ENCODE measurements around the gene ALPL.

Gene ALPL

DNA sequence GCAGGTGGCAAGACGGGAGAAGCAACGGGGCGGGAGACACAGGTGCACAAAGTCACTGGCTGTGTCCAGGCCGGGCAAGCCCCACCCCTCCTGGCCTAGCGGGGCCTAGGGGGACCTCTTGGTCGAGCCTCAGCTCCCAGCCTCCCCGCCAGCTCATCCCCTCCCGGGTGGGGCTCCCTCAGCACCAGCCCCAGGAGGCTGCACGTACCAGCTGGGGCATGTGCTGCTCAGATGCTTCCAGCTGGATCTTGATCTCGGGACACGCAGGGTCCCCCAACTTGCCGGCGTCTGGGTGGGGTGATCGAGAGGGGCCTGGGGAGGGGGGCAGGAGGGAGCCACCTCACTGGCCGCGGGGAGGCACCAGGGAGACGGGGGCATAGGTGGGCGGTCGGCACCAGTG is 88.5 kb downstream of the ALPL start:
- peaks cover 0 to 5% of the 10 kb centered on the region in 2 donors for H3K36me3 ChIP-seq (ENCODE audit: control insufficient read depth in 2 of 2, insufficient read depth in 2 of 2, low read length in 2 of 2)
- no peaks in the 10 kb centered on the region for H3K4me1 ChIP-seq (ENCODE audit: control insufficient read depth in 2 of 2, insufficient read depth in 2 of 2, low read length in 2 of 2)
- H3K9ac ChIP-seq (ENCODE audit: low read depth in 1 of 2, low read length in 2 of 2): no peak overlapping the region
- no peaks in the 10 kb centered on the region for H3K9me3 ChIP-seq (ENCODE audit: control insufficient read depth in 2 of 2, low read length in 2 of 2)
- no peaks in the 10 kb centered on the region for H3K27me3 ChIP-seq (ENCODE audit: control insufficient read depth in 2 of 2, insufficient read depth in 2 of 2, low read length in 2 of 2)
- no peak overlapping the region for H3K4me3 ChIP-seq (ENCODE audit: low read length in 2 of 2)
- no peak overlapping the region for H3K27ac ChIP-seq (ENCODE audit: low read depth in 2 of 2, low read length in 2 of 2)

DNA sequence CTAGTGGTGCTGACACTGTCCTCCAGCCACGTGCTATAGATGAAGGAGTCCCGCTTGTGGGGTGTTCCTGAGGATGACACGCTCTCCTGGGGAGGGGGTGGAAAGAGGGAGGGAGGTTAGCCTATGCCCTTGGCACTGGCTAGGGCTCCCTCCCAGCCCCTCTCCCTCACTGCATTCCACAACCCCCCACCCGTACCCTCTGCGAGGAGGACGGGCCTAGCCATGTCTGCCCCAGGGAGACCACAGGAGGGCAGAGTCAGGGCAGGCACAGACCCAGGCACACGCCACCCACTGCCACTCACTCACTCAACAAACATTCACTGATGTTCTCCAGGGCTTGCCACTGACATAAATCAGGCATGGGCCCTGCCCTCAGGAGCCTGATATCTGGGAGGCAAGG is 89.2 kb downstream of the ALPL start:
- Histone ChIP-seq H3K4me3 (ENCODE audit: low read length in 2 of 2) (no peak overlapping the region), H3K36me3 (ENCODE audit: control insufficient read depth in 2 of 2, insufficient read depth in 2 of 2, low read length in 2 of 2) (peaks cover 0 to 5% of the 10 kb centered on the region in 2 donors), H3K4me1 (ENCODE audit: control insufficient read depth in 2 of 2, insufficient read depth in 2 of 2, low read length in 2 of 2) (no peaks in the 10 kb centered on the region), H3K9me3 (ENCODE audit: control insufficient read depth in 2 of 2, low read length in 2 of 2) (no peaks in the 10 kb centered on the region), H3K9ac (ENCODE audit: low read depth in 1 of 2, low read length in 2 of 2) (no peak overlapping the region), H3K27me3 (ENCODE audit: control insufficient read depth in 2 of 2, insufficient read depth in 2 of 2, low read length in 2 of 2) (no peaks in the 10 kb centered on the region), H3K27ac (ENCODE audit: low read depth in 2 of 2, low read length in 2 of 2) (no peak overlapping the region)

DNA sequence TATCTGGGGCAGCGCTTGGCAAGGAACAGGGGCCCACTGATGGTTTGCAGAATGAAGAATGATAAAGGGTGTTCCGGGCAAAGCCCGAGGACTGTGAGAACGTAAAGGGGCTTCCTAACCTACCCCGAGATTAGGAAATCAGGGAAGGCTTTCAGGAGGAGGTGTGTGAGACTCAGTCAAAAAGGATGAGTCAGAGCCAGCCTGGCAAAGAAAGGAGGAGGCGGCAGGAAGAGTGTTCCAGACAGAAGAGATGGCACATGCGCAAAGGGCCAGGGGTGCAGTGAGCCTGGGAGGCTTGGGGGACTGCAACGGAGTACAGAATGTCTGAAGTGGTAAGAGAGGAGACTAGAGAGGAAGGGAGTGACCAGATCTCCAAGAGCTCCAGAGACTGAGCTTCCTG is 89.7 kb downstream of the ALPL start:
- peaks cover 0 to 5% of the 10 kb centered on the region in 2 donors for H3K36me3 ChIP-seq (ENCODE audit: control insufficient read depth in 2 of 2, insufficient read depth in 2 of 2, low read length in 2 of 2)
- no peak overlapping the region for H3K4me3 ChIP-seq (ENCODE audit: low read length in 2 of 2)
- H3K9me3 ChIP-seq (ENCODE audit: control insufficient read depth in 2 of 2, low read length in 2 of 2): no peaks in the 10 kb centered on the region
- H3K9ac ChIP-seq (ENCODE audit: low read depth in 1 of 2, low read length in 2 of 2): no peak overlapping the region
- H3K27me3 ChIP-seq (ENCODE audit: control insufficient read depth in 2 of 2, insufficient read depth in 2 of 2, low read length in 2 of 2): no peaks in the 10 kb centered on the region
- no peak overlapping the region for H3K27ac ChIP-seq (ENCODE audit: low read depth in 2 of 2, low read length in 2 of 2)
- H3K4me1 ChIP-seq (ENCODE audit: control insufficient read depth in 2 of 2, insufficient read depth in 2 of 2, low read length in 2 of 2): no peaks in the 10 kb centered on the region

DNA sequence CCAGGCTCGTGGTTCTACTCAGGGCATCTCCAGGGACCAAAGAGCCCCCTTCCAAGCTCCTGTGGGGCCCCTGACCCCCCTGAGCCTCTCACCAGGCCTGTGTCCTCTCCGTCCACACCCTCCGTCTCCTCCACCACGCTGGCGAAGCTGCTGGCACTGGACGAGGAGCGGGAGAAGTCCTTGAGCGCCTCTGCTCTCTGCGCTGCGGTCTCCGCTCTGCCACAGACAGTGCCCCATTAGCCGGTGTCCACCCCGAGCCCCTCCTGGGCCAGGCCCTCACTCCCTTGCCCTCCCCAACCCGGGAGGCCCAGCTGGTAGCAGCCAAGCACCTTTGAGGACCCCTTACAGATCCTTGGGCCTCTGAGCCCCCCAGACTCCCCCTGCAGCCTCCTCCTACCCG is 90.2 kb downstream of the ALPL start:
- Histone ChIP-seq H3K9me3 (ENCODE audit: control insufficient read depth in 2 of 2, low read length in 2 of 2) (no peaks in the 10 kb centered on the region), H3K4me3 (ENCODE audit: low read length in 2 of 2) (no peak overlapping the region), H3K27me3 (ENCODE audit: control insufficient read depth in 2 of 2, insufficient read depth in 2 of 2, low read length in 2 of 2) (no peaks in the 10 kb centered on the region), H3K36me3 (ENCODE audit: control insufficient read depth in 2 of 2, insufficient read depth in 2 of 2, low read length in 2 of 2) (peaks cover 0 to 5% of the 10 kb centered on the region in 2 donors), H3K9ac (ENCODE audit: low read depth in 1 of 2, low read length in 2 of 2) (no peak overlapping the region), H3K4me1 (ENCODE audit: control insufficient read depth in 2 of 2, insufficient read depth in 2 of 2, low read length in 2 of 2) (no peaks in the 10 kb centered on the region), H3K27ac (ENCODE audit: low read depth in 2 of 2, low read length in 2 of 2) (no peak overlapping the region)

DNA sequence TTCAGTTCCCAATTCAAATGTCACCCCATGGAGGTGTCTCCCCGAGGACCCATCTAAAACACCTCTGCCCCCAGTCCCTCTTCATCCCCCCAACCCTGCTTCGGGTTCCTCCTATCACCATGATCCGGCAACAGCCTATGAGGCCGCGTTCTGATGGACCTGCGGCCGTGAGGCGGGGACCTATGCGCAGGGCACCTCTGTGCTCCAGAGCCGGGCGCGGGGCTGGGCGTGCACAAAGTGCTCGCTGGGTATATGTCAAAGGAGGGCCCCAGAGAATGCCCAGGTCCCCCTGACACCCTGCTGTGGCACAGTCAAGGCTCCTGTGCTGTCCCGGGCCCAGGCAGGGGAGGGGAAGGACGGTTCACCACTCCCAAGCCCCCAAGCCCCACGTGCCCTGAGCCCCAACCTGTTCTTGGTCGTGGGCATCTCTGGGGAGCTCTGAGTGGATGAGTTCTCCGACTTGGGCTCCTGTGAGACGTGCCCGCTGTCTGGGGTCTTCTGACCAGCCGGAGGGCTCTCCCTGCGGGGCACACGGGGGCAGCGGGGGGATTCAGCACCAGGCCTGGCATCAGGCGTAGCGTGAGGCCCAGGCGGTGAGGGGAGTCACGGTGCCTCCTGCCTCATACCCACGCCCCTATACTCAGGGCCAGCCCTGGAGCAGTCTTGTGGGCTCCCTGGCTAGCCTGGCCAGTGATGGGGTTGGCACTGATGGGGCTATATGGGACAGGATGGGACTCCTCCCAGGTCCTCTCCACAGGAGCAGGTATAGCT is 92.2 kb downstream of the ALPL start:
- no peaks in the 10 kb centered on the region for H3K27me3 ChIP-seq (ENCODE audit: control insufficient read depth in 2 of 2, insufficient read depth in 2 of 2, low read length in 2 of 2)
- peaks cover 0 to 5% of the 10 kb centered on the region in 2 donors for H3K36me3 ChIP-seq (ENCODE audit: control insufficient read depth in 2 of 2, insufficient read depth in 2 of 2, low read length in 2 of 2)
- no peaks in the 10 kb centered on the region for H3K9me3 ChIP-seq (ENCODE audit: control insufficient read depth in 2 of 2, low read length in 2 of 2)
- H3K4me3 ChIP-seq (ENCODE audit: low read length in 2 of 2): no peak overlapping the region
- no peak overlapping the region for H3K9ac ChIP-seq (ENCODE audit: low read depth in 1 of 2, low read length in 2 of 2)
- no peaks in the 10 kb centered on the region for H3K4me1 ChIP-seq (ENCODE audit: control insufficient read depth in 2 of 2, insufficient read depth in 2 of 2, low read length in 2 of 2)
- no peak overlapping the region for H3K27ac ChIP-seq (ENCODE audit: low read depth in 2 of 2, low read length in 2 of 2)

DNA sequence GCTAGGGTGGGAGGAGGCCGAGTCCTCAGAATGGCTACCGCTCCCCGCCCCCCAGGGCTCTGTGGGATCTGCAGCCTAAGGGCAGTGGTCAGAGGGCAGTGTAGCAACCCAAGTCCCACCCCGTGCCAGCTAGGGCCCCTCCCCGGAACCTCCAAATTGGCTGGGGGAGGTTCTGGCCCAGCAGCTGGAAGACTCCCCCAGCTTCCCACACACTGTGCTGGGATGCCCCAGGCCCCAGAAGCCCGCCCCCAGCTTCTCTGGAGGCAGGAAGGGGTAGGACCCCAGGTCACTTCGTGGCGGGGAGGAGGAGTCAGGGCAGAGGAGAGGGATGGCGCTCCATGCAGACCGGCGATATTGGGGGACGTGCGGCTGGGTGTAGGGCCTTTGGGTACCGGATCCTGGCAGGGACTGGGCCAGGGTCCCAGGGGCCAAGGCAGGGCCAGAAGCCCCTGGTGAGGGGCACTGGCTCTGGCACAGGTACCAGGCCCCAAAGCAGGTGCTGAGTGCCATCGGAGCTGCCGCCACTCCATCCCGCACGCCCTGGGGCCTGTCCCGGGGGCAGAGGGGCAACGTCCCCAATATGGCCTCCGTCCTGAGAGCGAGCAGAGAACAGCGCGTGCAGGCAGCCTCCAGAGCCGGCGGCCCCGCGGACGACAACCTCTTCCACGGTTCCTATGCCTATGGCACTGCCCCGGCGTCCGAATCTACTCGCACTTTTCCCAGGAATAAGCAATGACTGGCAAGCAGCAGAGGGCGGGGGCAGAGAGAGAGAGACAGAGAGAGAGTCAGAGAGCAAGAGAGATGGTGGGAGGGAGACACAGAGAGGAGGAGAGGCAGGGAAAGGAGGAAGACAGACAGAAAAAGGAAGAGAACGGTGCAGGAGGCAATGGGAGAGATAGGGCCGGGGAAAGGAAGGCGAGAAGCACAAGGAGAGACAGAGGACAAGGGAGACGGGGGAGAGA is 94.2 kb downstream of the ALPL start:
- no peak overlapping the region for H3K4me3 ChIP-seq (ENCODE audit: low read length in 2 of 2)
- peaks cover 0 to 10% of the 10 kb centered on the region in 2 donors for H3K4me1 ChIP-seq (ENCODE audit: control insufficient read depth in 2 of 2, insufficient read depth in 2 of 2, low read length in 2 of 2)
- H3K27me3 ChIP-seq (ENCODE audit: control insufficient read depth in 2 of 2, insufficient read depth in 2 of 2, low read length in 2 of 2): no peaks in the 10 kb centered on the region
- H3K36me3 ChIP-seq (ENCODE audit: control insufficient read depth in 2 of 2, insufficient read depth in 2 of 2, low read length in 2 of 2): peaks cover 0 to 5% of the 10 kb centered on the region in 2 donors
- no peak overlapping the region for H3K9ac ChIP-seq (ENCODE audit: low read depth in 1 of 2, low read length in 2 of 2)
- no peak overlapping the region for H3K27ac ChIP-seq (ENCODE audit: low read depth in 2 of 2, low read length in 2 of 2)
- H3K9me3 ChIP-seq (ENCODE audit: control insufficient read depth in 2 of 2, low read length in 2 of 2): no peaks in the 10 kb centered on the region

DNA sequence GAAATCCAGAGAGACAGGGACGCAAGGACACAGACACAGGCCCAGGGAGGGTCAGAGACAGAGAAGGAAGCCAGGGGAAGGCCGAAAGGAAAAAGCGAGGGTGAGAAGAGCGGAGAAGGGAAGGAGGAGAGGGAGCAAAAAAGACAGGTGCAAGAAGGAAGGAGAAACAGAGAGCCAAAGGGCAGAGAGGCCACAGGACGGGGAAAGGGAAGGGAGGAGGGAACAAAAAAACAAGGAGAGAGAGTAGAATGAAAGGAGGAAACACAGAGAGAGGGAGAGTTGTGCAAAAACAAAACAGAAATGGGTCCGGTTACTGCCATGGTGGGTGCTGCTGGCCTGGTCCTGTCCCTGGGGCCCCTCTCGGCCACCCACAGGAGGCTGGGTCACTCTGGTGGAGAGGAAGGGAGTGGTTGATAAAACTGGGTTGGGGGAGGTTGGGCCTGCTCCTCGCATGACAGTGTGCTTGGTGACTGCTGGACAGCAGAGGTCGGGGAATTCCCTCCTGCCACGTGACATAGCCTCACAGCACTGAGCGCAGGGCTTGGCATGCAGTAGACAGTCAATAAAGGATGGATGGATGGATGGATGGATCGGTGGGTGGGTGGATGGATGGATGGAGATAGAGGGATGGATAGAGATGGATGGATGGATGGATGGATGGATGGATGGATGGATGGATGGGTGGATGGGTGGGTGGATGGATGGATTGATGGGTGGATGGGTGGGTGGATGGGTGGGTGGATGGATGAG is 95.2 kb downstream of the ALPL start:
- Histone ChIP-seq H3K4me3 (ENCODE audit: low read length in 2 of 2) (no peak overlapping the region), H3K27ac (ENCODE audit: low read depth in 2 of 2, low read length in 2 of 2) (no peak overlapping the region), H3K36me3 (ENCODE audit: control insufficient read depth in 2 of 2, insufficient read depth in 2 of 2, low read length in 2 of 2) (no peaks in the 10 kb centered on the region)

DNA sequence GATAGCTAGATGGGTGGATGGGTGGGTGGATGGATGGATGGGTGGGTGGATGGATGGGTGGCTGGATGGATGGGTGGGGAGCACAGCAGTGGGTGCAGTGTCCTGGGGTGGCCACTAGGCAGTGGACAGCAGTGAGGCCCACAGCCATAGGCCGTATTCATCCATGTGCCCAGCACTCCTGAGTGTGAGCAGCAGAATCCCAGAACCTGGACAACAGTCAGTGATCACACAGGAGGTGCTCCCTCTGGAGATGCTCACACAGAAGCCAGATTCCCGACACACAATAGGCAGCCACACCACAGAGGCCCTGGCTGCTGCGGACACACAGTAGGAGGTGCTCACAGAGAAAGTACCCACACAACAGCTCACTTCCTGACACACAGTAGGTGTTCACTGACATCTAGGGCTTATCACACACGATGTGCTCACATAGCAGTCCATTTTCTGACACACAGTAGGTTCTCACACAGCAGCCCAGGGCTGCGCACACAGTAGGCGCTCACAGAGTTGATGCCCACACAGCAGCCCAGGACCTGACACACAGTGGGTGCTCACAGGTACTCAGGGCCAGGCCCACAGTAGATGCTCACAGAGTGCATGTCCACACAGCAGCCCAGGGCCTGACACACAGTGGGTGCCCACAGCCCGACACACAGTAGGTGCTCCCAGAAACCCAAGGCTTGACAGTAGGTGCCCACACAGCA is 95.9 kb downstream of the ALPL start:
- Histone ChIP-seq H3K36me3 (ENCODE audit: control insufficient read depth in 2 of 2, insufficient read depth in 2 of 2, low read length in 2 of 2) (no peaks in the 10 kb centered on the region), H3K4me3 (ENCODE audit: low read length in 2 of 2) (no peak overlapping the region), H3K27me3 (ENCODE audit: control insufficient read depth in 2 of 2, insufficient read depth in 2 of 2, low read length in 2 of 2) (no peaks in the 10 kb centered on the region), H3K9ac (ENCODE audit: low read depth in 1 of 2, low read length in 2 of 2) (no peak overlapping the region), H3K27ac (ENCODE audit: low read depth in 2 of 2, low read length in 2 of 2) (no peak overlapping the region), H3K4me1 (ENCODE audit: control insufficient read depth in 2 of 2, insufficient read depth in 2 of 2, low read length in 2 of 2) (peaks cover 0 to 10% of the 10 kb centered on the region in 2 donors), H3K9me3 (ENCODE audit: control insufficient read depth in 2 of 2, low read length in 2 of 2) (no peaks in the 10 kb centered on the region)

More for the DNA sequence above, 95.2 kb downstream of the ALPL start:
- H3K27me3 ChIP-seq (ENCODE audit: control insufficient read depth in 2 of 2, insufficient read depth in 2 of 2, low read length in 2 of 2): no peaks in the 10 kb centered on the region
- peaks cover 0 to 10% of the 10 kb centered on the region in 2 donors for H3K4me1 ChIP-seq (ENCODE audit: control insufficient read depth in 2 of 2, insufficient read depth in 2 of 2, low read length in 2 of 2)
- H3K9me3 ChIP-seq (ENCODE audit: control insufficient read depth in 2 of 2, low read length in 2 of 2): no peaks in the 10 kb centered on the region
- no peak overlapping the region for H3K9ac ChIP-seq (ENCODE audit: low read depth in 1 of 2, low read length in 2 of 2)

DNA sequence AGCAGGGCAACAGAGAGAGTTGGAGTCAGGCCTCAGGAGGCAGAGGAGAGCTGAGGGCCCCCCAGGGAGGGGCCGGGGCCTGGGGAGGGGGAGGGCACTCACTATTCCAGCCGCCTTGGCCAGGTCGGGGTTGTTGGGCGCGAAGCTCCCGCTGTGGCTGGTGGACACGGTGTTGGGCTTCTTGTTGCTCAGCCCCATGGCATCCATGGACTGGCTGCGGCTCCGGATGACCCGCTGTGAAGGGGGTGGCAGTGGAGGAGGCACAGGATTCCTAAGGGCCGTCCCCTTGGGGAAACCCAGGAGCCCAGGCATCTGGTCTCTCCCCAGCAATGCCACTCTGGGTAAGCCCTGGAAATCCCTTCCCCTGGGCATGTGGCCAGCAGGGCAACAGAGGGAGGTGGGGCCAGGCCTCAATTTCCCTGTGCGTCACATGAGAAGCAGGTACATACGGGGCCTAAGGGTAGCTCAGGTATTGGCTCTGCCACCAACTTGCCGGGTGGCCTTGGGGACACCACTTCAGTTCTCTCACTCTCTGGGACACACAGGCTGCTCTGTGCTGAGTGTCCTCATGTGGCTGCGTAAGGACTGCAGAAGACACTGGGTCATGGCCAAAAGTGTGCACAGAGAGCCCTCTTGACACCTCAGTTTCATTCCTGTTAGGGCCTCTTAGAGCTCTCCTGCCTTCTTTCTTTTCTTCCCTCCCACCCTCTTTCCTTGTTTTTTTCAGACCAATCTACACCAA is 96.9 kb downstream of the ALPL start:
- H3K4me3 ChIP-seq (ENCODE audit: low read length in 2 of 2): no peak overlapping the region
- H3K9me3 ChIP-seq (ENCODE audit: control insufficient read depth in 2 of 2, low read length in 2 of 2): no peaks in the 10 kb centered on the region
- no peak overlapping the region for H3K9ac ChIP-seq (ENCODE audit: low read depth in 1 of 2, low read length in 2 of 2)
- peaks cover 0 to 10% of the 10 kb centered on the region in 2 donors for H3K4me1 ChIP-seq (ENCODE audit: control insufficient read depth in 2 of 2, insufficient read depth in 2 of 2, low read length in 2 of 2)
- H3K27me3 ChIP-seq (ENCODE audit: control insufficient read depth in 2 of 2, insufficient read depth in 2 of 2, low read length in 2 of 2): no peaks in the 10 kb centered on the region
- no peaks in the 10 kb centered on the region for H3K36me3 ChIP-seq (ENCODE audit: control insufficient read depth in 2 of 2, insufficient read depth in 2 of 2, low read length in 2 of 2)
- H3K27ac ChIP-seq (ENCODE audit: low read depth in 2 of 2, low read length in 2 of 2): no peak overlapping the region
